Endothelial cell of umbilical vein (primary cell): ENCODE data around the gene OR52D1. TPM values are rescaled to one million over a fixed set of nuclear protein-coding genes. Genes with fewer than 3 reads are reported as not detected.

ENCODE experiments used
- BruUV-seq: library from RNA; stranded (reverse); fragments of 400-500 nt; replicated peaks from 2 replicates; lab custom pipeline; 2021; lab: Mats Ljungman, UMichigan
- CTCF ChIA-PET: fragments of 300-600, 350-600 bp; sonication (Branson Sonifier 250); formaldehyde crosslinking; loops from one replicate; lab custom pipeline; 2021; ENCODE audit warnings: antibody characterized with exemption, inconsistent platforms; lab: Charles Lee
- POLR2A ChIA-PET: fragments of 300-600, 350-600 bp; sonication (Branson Sonifier 250); formaldehyde crosslinking; loops from one replicate; lab custom pipeline; 2021; ENCODE audit warnings: antibody characterized with exemption, inconsistent platforms; lab: Charles Lee
- DNase-seq: peaks from one replicate; pipeline ENCODE4 v3.0.0-alpha.2; 2011; ENCODE audit warnings: low read depth, low spot score
- FAIRE-seq: peaks from 2 replicates; lab custom pipeline; 2011; peaks lifted over from hg19 to GRCh38; lab: Jason Lieb, UNC
- H2AFZ ChIP-seq: 2 replicates; pipeline ENCODE4 v1.6.0; 2012; ENCODE audit warnings: low read depth, low read length, control low read depth, inconsistent platforms
- H3K27ac ChIP-seq: 2 replicates; pipeline ENCODE4 v1.5.1; 2011; ENCODE audit warnings: low read depth, mild to moderate bottlenecking, control low read depth, low read length, moderate library complexity; ENCODE audit not compliant: insufficient read depth
- H3K27me3 ChIP-seq, 2 experiments: 2 replicates each; pipeline versions ENCODE4 v1.6.0 to v1.6.1; 2011; ENCODE audit warnings: low read length in 2 of 2, mixed read lengths in 1 of 2; ENCODE audit not compliant: control insufficient read depth in 2 of 2, insufficient read depth in 2 of 2
- H3K36me3 ChIP-seq, 2 experiments: 2 replicates in 1 of 2; 3 replicates in 1 of 2; pipeline ENCODE4 v1.5.1; 2011; ENCODE audit warnings: low read length in 2 of 2, mild to moderate bottlenecking in 1 of 2, moderate library complexity in 1 of 2; ENCODE audit not compliant: control insufficient read depth in 2 of 2, insufficient read depth in 2 of 2; ENCODE audit errors: extremely low read depth in 1 of 2
- H3K4me1 ChIP-seq: 3 replicates; pipeline ENCODE4 v1.5.1; 2011; ENCODE audit warnings: mild to moderate bottlenecking, low read length; ENCODE audit not compliant: control insufficient read depth, insufficient read depth; ENCODE audit errors: extremely low read depth
- H3K4me2 ChIP-seq: 2 replicates; pipeline ENCODE4 v1.6.1; 2011; ENCODE audit warnings: low read length, control low read depth, mixed read lengths; ENCODE audit not compliant: insufficient read depth
- H3K4me3 ChIP-seq, 3 experiments: fragments of 200-600 bp in 1 of 3; sonication (generic), shearing (Covaris generic) in 1 of 3; replicated peaks in 1 of 3; 2 replicates each; pipeline ENCODE4 v1.5.1; 2011 to 2016; ENCODE audit warnings: control low read depth in 3 of 3, low read length in 3 of 3, mild to moderate bottlenecking in 2 of 3, inconsistent platforms in 1 of 3, low read depth in 1 of 3, moderate library complexity in 1 of 3; ENCODE audit not compliant: insufficient read depth in 1 of 3
- H3K79me2 ChIP-seq: 2 replicates; pipeline ENCODE4 v1.6.0; 2012; ENCODE audit warnings: low read length, inconsistent platforms; ENCODE audit not compliant: control insufficient read depth, insufficient read depth
- H3K9ac ChIP-seq: replicated peaks from 2 replicates; pipeline ENCODE3; 2011; ENCODE audit warnings: low read length, control low read depth; ENCODE audit not compliant: insufficient read depth; ENCODE audit errors: extremely low read depth
- H3K9me1 ChIP-seq: replicated peaks from 3 replicates; pipeline ENCODE4 v1.6.0; 2011; ENCODE audit warnings: mild to moderate bottlenecking, low read length; ENCODE audit not compliant: control insufficient read depth, insufficient read depth; ENCODE audit errors: extremely low read depth
- H3K9me3 ChIP-seq: replicated peaks from 2 replicates; pipeline ENCODE4 v1.5.1; 2012; ENCODE audit warnings: low read length, inconsistent platforms; ENCODE audit not compliant: control insufficient read depth, insufficient read depth
- H4K20me1 ChIP-seq: replicated peaks from 2 replicates; pipeline ENCODE3; 2011; ENCODE audit warnings: mild to moderate bottlenecking, low read length; ENCODE audit not compliant: control insufficient read depth, insufficient read depth; ENCODE audit errors: extremely low read depth
- CTCF ChIP-seq, 2 donors: IDR thresholded peaks; 1 replicate in 1 of 2; 2 replicates in 1 of 2; pipeline ENCODE4 v1.5.1; 2011; ENCODE audit warnings: low read length in 2 of 2, mild to moderate bottlenecking in 2 of 2, moderate library complexity in 2 of 2, control low read depth in 1 of 2, inconsistent platforms in 1 of 2, low read depth in 1 of 2; ENCODE audit not compliant: insufficient read depth in 1 of 2; ENCODE audit errors: extremely low read depth in 1 of 2
- MAX ChIP-seq: IDR thresholded peaks from 2 replicates; pipeline ENCODE4 v1.6.1; 2011; ENCODE audit not compliant: insufficient read depth, insufficient read length
- dilution Hi-C: fragments of 300-500 bp; cut with MboI; formaldehyde crosslinking; loops from one replicate; pipeline ENCODE4 v1.15.0; 2019; ENCODE audit warnings: low sequenced_read_pairs; ENCODE audit not compliant: extremely low pct_ligation_motif_present
- intact Hi-C: fragments of 100-400 bp; cut with micrococcal nuclease; formaldehyde crosslinking; loops from one replicate; pipeline ENCODE4 v1.10.0; 2022
- polyA plus RNA-seq, 4 experiments: library from polyadenylated mRNA; depleted of rRNA in 3 of 4; stranded (reverse) in 3 of 4; unstranded in 1 of 4; fragments of >200 nt; gene quantifications; 2 replicates each; pipeline versions ENCODE4 v1.2.1 to v1.2.3, GENCODE V29; 2011 to 2012; ENCODE audit warnings: missing spikeins in 1 of 4
- total RNA-seq: library from RNA; stranded (reverse); gene quantifications from 2 replicates; pipeline ENCODE4 v1.2.3, GENCODE V29; 2021

The OR52D1 gene
- total and polyA plus RNA-seq, 2 donors (not counting 3 experiments of a cell fraction or from before 2014, with no cell fraction given), result not detected

GRCh38 chr11:5460983-5461621 is 27.4 kb upstream of the OR52D1 start:
- intact Hi-C loops, result no loop called here
- Histone ChIP-seq H3K79me2 (no peaks in the 10 kb centered on the region), H3K4me3 (no peak overlapping the region), H3K4me1 (no peaks in the 10 kb centered on the region), H3K27me3 (no peaks in the 10 kb centered on the region), H2AFZ (no peak overlapping the region), H3K9ac (no peak overlapping the region), H3K9me1 (no peaks in the 10 kb centered on the region), H3K27ac (no peak overlapping the region), H3K4me2 (no peak overlapping the region), H4K20me1 (no peaks in the 10 kb centered on the region), H3K36me3 (no peaks in the 10 kb centered on the region), H3K9me3 (no peaks in the 10 kb centered on the region)
- DNase-seq (no peak), FAIRE-seq (no peak)
- ChIA-PET POLR2A (no interaction called here), CTCF (no interaction called here)
- no TSS peak for BruUV-seq
- TF ChIP-seq CTCF (IDR thresholded peaks at IDR 0.05; ENCODE audit: extremely low read depth in 1 of 2, insufficient read depth in 1 of 2, low read depth in 1 of 2, low read length in 2 of 2), result no peak
- dilution Hi-C loops, result no loop called here

- no TSS peak for BruUV-seq
- no peak overlapping the region for H3K27ac ChIP-seq
- H3K4me2 ChIP-seq, result no peak overlapping the region
- H3K4me3 ChIP-seq, result no peak overlapping the region
- H3K27me3 ChIP-seq, result no peaks in the 10 kb centered on the region
- H3K79me2 ChIP-seq, result no peaks in the 10 kb centered on the region
- H3K9me1 ChIP-seq, result no peaks in the 10 kb centered on the region
- no peak overlapping the region for H2AFZ ChIP-seq
- no peak overlapping the region for H3K9ac ChIP-seq
- H4K20me1 ChIP-seq, result no peaks in the 10 kb centered on the region
- POLR2A ChIA-PET, result no interaction called here
- intact Hi-C loops (no loop called here), dilution Hi-C loops (no loop called here)
- no peak for TF ChIP-seq CTCF (IDR thresholded peaks at IDR 0.05; ENCODE audit: extremely low read depth in 1 of 2, insufficient read depth in 1 of 2, low read depth in 1 of 2, low read length in 2 of 2)
- no peak for TF ChIP-seq MAX
- DNase-seq (no peak), FAIRE-seq (no peak)
- CTCF ChIA-PET, result interaction anchor here (1.5 kb wide), 1 partner anchor 9 kb away, joined by 9 read pairs; no protein-coding TSS in a partner anchor
- no peaks in the 10 kb centered on the region for H3K36me3 ChIP-seq
- H3K4me1 ChIP-seq, result no peaks in the 10 kb centered on the region
- no peaks in the 10 kb centered on the region for H3K9me3 ChIP-seq
Measured at GRCh38 chr11:5467527-5467926, 21.0 kb upstream of the OR52D1 start.
